Ishikawa (cell line): ENCODE data around the gene CPAMD8.

ENCODE experiments used
- CEBPB ChIP-seq: IDR thresholded peaks from 2 replicates; pipeline ENCODE4 v1.6.1; 2012
- EP300 ChIP-seq: IDR thresholded peaks from 2 replicates; pipeline ENCODE4 v1.6.1; 2012; ENCODE audit warnings: borderline replicate concordance
- RAD21 ChIP-seq: IDR thresholded peaks from 2 replicates; pipeline ENCODE4 v1.6.1; 2012; ENCODE audit warnings: low read depth
- YY1 ChIP-seq: IDR thresholded peaks from 2 replicates; pipeline ENCODE4 v1.6.1; 2012; ENCODE audit warnings: low read depth
- TF ChIP-seq, protein P1 (sequence below): IDR thresholded peaks from 2 replicates; pipeline ENCODE4 v1.6.1; 2012
- TF ChIP-seq, protein P2 (sequence below): IDR thresholded peaks from 2 replicates; pipeline ENCODE4 v1.6.1; 2012

DNA sequence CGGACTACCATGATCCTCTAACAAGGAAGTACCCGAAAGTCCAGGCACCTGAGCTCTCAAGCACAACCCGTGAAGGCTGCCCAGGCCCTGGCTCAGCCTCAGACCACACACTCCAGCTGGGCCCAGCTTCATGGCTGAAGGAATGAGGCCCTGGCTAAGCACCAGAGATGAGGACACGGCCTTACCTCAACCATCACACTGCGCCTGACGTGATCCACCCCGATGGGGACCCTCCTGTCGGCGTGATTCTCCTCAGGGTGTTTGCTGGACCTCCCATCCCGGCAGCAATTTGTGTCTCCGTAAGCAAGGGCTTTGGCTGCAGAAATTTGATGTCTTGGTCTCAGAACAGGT lies 81.3 kb downstream of the CPAMD8 start:
- no peak for TF ChIP-seq CEBPB
- TF ChIP-seq RAD21: no peak
- TF ChIP-seq, protein P1, sequence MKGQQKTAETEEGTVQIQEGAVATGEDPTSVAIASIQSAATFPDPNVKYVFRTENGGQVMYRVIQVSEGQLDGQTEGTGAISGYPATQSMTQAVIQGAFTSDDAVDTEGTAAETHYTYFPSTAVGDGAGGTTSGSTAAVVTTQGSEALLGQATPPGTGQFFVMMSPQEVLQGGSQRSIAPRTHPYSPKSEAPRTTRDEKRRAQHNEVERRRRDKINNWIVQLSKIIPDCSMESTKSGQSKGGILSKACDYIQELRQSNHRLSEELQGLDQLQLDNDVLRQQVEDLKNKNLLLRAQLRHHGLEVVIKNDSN: no peak
- TF ChIP-seq EP300: no peak
- TF ChIP-seq YY1: no peak
- TF ChIP-seq, protein P2, sequence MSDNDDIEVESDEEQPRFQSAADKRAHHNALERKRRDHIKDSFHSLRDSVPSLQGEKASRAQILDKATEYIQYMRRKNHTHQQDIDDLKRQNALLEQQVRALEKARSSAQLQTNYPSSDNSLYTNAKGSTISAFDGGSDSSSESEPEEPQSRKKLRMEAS: no peak
